CD4-positive, alpha-beta T cell treated with Interleukin-1 beta for 1 hour (primary cell): ENCODE data around the gene LTO1.
"Not testable (repeated sequence)": the region's sequence is repeated elsewhere in the genome, so short reads cannot be mapped to it uniquely, and the experiment has no call there.

Experiments used
- DNase-seq, 2 donors: peaks; one replicate each; pipeline ENCODE4 v3.0.0-alpha.2; 2020 to 2022

LTO1 gene

DNA sequence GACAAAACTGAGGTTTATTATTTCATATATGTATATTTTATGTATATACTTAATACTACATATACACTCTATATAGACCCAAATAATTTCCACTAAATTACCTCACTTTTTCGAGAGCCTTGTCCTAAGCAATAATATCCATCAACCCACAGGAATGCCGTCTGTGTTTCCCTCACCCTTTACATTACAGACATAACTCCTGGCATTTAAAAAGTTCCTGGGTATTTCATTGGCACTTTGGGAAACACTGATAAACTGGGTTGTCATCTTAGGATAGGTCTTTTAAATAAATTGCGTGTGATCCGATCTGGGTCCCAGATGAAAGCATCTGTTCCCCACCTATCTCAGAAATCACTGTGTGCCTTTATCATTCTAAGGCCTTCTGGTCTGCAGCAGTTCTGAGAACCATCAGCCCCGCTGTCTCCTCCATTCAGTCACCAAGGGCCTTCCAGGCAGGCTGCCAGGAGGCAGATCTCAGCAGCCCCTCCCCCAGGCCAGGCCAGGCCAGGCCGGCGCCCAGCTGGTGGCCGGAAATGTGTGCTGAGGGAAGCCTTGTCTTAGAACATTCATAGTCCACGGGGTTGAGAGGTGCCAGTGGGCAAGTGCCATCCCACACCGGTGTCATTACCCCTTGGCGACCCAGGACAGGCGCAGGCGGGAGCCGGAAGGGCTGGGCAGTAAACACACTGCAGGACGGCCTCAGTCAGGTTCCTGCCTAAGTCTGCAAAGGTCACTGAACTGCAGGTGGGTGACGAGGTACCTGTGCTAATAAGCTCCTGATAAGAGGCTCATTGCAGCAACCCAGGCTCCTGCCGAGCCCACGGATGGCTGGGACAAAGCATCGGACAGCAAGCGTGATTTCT is 25.4 kb upstream of the LTO1 start:
- no peak for DNase-seq

- DNase-seq = no peak
Observed at GRCh38 chr11:69699213-69699612, 24.1 kb upstream of the LTO1 start.

- DNase-seq = no peak
Observed at GRCh38 chr11:69698362-69698761, 23.2 kb upstream of the LTO1 start.

DNA sequence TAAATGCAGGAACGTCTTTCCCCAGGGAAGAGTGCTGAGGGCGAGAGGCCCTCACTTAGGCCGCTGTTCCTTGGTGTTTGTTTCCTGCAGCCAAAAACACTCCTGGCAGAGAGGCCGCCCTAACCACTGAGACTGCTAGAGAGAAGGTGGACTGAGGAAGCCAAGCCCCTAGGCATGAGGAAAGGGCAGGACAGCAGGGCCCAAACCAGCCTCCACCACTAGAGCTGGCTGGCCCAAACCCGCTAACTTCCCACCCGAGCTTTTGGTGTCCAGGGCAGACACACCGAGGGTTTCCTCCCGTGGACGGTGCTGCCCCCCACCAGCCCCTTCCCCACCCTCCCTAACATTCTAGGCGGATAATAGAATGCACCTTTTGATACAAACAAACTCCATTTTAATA is 22.7 kb upstream of the LTO1 start:
- no peak for DNase-seq

- no peak for DNase-seq
Observed at GRCh38 chr11:69697469-69697843, 22.3 kb upstream of the LTO1 start.

DNA sequence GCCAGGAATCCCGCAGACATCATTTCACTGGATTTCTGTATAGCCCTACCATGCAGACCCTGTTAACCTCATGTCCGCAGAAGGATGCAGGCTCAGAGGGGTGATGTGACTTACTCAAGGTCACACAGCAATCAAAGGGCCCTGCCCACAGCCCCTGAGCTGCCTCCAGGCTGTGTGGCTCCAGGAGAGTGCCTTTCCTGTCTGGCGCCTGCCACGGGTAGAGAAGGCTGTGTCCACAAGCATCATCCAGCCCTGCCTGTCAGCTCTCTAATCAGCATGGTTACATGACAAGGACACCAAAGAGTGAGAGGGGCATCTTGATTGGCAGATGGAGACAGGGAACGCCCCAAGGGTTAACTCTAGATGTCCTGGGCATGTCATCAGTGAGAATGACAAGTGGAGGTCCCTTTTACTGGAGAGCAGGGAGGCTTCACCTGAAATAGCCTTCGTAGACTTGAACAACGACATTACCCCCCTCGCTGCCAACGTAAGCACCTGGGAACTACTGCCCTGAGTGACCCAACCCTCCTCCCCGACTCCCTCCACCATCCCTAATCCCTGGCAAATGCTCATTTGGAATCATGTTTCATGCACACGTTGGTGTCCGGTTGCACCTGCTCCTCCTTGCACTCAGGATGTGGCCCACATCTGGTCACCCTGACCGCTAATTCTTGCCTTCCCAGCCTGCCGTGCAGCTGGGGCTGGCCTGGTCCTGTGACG is 21.8 kb upstream of the LTO1 start:
- DNase-seq = no peak

DNA sequence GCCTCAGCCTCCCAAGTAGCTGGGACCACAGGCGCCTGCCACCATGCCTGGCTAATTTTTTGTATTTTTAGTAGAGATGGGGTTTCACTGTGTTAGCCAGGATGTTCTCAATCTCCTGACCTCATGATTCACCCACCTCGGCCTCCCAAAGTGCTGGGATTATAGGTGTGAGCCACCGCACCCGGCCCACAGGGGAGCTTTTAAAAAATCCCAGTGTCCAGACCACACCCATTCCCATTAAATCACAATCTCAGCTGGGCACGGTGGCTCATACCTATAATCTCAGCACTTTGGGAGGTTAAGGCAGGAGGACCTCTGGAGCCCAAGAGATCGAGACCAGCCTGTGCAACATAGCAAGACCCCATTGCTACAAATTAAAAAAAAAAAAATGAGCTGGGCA is 20.8 kb upstream of the LTO1 start:
- DNase-seq = not testable (repeated sequence)

DNA sequence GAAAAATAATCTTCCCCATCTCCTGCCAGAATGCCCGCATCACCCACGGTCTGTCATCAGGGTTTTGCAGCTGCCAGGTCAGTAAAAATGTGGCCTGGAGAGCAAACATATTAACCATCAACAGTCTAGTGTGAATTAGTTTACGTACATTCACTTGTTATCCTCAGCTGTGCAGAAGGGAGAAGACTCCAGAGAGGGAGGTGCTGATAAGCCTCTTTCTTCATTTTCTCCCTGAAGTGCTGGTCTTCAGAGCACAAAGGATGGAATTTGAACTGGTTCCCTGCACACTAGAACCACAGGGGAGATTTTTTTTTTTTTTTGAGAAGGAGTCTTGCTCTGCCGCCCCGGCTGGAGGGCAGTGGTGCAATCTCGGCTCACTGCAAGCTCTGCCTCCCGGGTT is 20.4 kb upstream of the LTO1 start:
- DNase-seq = no peak

GRCh38 chr11:69694781-69695180 is 19.6 kb upstream of the LTO1 start:
- no peak for DNase-seq

GRCh38 chr11:69692422-69692821 is 17.3 kb upstream of the LTO1 start:
- DNase-seq = no peak

DNA sequence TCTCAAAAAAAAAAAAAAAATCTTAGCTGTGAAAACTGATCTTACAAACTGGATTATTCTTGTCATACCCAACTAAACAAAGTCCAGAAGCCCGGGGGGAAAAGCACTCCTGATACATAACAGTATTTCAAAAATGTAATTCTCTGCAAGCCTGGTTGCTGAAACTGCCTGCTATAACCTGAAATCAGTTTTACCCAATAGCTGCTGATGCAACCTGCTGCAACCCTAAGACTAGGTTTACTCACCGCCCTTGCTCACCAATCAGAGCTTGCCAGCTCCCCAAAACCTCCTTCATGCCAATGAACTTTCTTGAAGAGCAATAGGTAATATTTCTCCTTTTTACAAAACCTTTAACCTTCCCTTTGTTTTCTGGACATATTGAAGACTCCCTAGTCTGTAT is 16.3 kb upstream of the LTO1 start:
- no peak for DNase-seq

GRCh38 chr11:69689484-69690319 is 14.5 kb upstream of the LTO1 start:
- DNase-seq = no peak

GRCh38 chr11:69687969-69688771 is 13.0 kb upstream of the LTO1 start:
- DNase-seq = not testable (repeated sequence)

GRCh38 chr11:69686856-69687255 is 11.7 kb upstream of the LTO1 start:
- DNase-seq = no peak

DNA sequence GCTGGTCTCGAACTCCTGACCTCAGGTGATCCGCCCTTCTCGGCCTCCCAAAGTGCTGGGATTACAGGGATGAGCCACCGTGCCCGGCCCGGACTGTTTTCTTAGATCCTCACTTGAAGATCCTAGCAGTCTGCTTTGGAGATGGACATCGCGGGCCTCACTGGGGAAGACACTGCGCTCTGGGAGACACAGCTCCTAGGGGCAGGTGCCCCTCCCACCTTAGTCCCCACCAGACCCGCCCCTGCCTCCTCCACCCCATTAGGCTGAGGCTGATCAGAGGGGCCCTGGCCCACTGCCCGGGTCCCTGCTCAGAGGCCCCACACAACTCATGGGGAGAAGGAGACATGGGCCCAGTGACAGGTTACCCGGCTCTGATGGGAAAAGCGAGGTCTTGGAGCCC is 11.3 kb upstream of the LTO1 start:
- no peak for DNase-seq

- no peak for DNase-seq
Observed at GRCh38 chr11:69685348-69685747, 10.2 kb upstream of the LTO1 start.

DNA sequence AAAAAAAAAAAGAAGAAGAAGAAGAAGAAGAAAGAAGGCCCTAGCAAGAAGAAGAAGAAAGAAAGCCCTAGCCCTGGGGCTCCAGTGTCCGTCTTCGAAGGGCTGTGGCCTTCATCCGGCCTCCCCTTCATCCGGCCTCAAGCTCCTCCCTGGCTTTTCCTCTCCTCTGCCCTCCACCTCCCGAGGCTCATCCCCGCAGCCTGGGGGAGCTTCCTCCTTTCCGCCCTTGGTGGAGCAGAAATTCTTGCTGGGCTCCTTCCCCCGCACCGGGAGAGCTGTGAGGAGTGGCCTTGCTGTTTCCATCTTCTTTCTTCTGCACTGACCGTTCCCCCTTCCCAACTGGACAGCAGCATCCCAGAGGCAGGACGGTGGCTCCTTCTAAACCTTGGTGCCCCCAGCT is 9.5 kb upstream of the LTO1 start:
- no peak for DNase-seq

GRCh38 chr11:69683764-69684333 is 8.7 kb upstream of the LTO1 start:
- DNase-seq = no peak

DNA sequence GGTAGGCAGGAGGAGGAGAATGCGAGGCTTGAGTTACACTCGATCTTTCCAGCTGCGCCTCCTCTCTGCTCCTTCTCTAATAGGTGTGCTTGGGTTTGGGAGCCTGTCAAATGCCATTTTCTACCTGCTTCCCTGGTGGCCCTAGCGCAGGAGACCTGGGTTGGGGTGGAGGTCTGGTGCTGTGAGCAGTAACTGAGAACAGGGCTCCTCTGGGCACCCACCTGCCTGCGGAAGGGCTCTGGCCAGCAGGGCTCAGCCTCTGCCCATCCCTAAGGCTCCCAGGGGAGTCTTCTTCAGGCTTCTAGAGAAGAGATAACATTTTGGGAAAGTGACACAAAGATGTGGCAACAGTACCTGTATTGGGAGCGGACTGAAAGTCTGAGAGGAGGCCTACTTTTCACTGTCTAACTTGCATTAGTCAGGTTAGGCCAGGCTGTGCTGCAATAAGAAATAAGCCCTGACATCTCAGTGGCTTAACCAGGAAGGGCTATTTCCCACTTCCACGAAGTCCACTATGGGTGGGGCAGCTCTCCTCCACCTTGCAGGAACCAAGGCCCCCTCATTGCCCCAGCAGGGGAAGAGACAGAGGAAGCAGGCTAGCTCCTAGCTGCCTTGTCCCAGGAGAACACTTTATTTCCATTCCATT is 7.7 kb upstream of the LTO1 start:
- no peak for DNase-seq

GRCh38 chr11:69682221-69682620 is 7.1 kb upstream of the LTO1 start:
- DNase-seq = no peak

DNA sequence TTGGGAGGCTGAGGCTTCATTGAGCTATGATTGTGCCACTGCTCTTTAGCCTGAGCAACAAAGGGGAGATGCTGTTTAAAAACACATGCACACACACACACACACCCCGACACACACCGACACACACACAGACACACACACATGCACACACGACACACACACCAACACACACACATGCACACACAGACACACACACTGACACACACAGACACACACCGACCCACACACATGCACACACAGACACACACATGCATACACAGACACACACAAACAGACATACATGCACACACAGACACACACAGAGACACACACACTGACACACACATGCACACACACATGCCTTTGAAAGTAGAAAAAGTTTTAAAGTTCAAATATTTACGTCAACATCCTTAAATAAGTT is 5.5 kb upstream of the LTO1 start:
- no peak for DNase-seq

DNA sequence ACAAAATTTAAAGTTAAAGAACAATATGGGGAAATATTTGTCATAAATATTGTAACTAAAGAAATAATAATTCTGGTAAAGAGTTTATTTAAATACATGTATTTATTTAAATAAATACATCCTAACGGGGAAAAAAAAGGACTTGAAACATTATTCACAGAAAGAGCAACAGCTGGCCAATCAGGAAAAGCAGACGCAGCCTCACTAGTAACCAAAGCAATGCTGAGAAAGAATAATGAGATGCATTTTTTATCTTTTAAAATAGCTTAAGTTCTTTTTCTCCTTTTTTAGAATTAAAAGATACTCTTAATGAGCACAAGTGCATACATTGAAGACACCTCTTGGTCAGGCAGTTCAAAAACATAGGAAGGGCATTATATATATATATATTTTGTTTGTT is 2.6 kb upstream of the LTO1 start:
- no peak for DNase-seq
